Skeletal muscle cell (primary cell): ENCODE results near the gene KRT83.

Source experiments
- DNase-seq: peaks from one replicate; pipeline ENCODE4 v3.0.0-alpha.2; 2010; ENCODE audit warnings: low read depth
- H3K4me3 ChIP-seq: 2 replicates; pipeline ENCODE4 v1.5.1; 2011; ENCODE audit warnings: low read depth, mild to moderate bottlenecking, control low read depth, low read length, moderate library complexity

KRT83 gene

GRCh38 chr12:52320784-52321400, at the start of gene KRT83:
Gene KRT83, minus strand, starts transcription at chr12:52321398. Its CDS starts 63 bp downstream, at chr12:52321335.
- no peak within 1 kb of the TSS for H3K4me3 ChIP-seq
- DNase-seq = no peak

DNA sequence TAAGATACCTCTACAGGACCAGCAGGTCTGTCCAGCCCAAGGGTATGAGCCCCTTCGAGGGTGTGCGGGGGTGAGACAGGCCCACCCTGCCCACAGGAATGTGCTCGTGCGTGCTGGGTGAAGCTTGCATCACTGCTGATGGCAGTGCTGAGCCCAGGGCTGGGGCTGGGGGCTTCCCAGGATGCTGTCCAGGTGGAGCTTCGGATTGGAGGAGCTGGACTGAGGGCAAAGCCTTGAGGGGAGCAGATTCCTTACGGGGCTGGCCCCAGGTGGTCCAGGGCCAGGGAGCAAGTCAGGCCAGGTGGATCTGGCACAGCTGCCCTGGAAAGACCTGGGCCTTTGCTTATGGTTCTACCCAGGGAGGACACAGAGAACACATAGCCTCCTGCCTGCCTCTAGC, 48.6 kb upstream of the KRT83 start:
- H3K4me3 ChIP-seq = no peak overlapping the region
- no peak for DNase-seq

DNA sequence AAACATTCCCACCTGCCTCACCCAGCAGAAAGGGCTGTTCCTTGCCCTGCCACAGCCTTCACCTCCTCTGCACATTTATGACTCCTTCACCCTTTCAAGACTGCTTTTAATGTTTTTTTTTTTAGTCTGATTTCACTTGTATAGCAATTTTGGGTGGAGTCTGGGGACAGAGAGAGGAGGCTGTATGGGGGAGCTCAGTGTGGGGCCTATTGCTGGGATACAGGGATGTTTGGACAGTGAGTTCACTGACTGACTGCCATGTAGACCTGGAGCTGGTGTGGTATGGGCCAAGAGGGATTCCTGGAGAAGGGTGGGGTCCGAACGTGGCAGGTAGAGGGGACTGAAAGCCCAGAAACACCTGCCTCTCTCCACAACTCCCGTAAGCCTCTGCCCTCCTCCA, 48.0 kb upstream of the KRT83 start:
- no peak overlapping the region for H3K4me3 ChIP-seq
- DNase-seq = no peak

GRCh38 chr12:52368508-52368907, 47.3 kb upstream of the KRT83 start:
- DNase-seq = no peak
- H3K4me3 ChIP-seq = no peak overlapping the region

DNA sequence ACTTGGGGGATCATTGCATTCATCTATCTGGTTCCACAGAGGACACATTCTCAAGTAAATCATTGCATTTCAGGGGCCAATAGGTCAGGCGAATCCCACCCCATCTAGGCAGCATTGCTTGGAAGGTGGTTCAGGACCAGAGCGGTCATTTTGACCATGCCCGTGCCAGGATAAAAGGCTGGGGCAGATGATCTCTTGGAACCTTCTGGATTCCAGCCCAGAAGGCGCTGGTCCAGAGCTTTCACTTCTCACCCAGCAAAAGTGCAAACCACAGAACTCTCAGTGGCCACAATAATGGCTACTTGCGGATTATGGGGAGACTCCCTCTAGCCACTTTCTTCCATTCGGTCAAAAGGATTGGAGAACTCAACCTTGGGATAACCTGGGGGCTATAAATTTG, 46.7 kb upstream of the KRT83 start:
- no peak overlapping the region for H3K4me3 ChIP-seq
- DNase-seq = no peak

DNA sequence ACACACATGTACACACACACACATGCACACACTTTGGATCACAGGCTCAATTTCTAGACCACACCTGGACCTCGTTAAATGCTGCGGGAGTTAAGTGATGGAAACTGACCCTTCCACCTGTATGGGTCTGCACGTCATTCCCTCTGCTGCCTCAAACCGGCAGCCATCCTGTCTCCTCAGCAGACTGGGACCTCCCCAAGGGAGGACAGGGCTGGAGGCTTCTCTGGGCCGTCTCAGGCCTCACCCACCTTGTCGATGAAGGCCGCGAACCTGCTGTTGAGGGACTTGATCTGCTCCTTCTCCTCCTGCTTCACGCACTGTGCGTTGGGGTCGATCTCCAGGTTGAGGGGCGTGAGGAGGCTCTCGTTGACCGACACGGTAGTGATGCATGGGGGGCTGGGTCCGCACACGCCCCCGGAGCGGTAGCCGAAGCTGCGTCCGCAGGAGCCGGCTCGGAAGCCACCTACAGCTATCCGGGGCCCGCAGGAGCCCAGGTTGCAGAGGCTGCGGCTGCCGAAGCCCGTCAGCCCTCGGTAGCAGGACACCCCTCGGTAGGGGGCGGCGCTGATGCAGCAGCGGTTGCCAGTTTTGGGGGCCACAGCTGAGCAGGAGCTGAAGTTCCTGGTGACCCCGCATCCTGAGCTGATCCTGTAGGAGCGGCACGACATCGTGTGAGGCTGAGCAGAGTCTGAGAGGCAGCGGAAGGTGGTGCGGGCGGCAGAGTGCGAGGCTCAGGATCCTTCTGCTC, 45.7 kb upstream of the KRT83 start, which contains the start of gene KRT85:
TSS of gene KRT85 (minus strand) at position 744 of the 748 bp plus-strand sequence. CDS start at position 668, 76 bp downstream.
- no peak for DNase-seq

GRCh38 chr12:52364901-52365489, 43.8 kb upstream of the KRT83 start:
- DNase-seq = no peak
- no peak overlapping the region for H3K4me3 ChIP-seq

More for the DNA sequence above, 45.7 kb upstream of the KRT83 start, which contains the start of gene KRT85:
- no peak within 1 kb of the TSS for H3K4me3 ChIP-seq

- H3K4me3 ChIP-seq = no peak overlapping the region
- no peak for DNase-seq
Observed at GRCh38 chr12:52364061-52364460, 42.9 kb upstream of the KRT83 start.

GRCh38 chr12:52363111-52363679, 42.0 kb upstream of the KRT83 start:
- DNase-seq = no peak
- no peak overlapping the region for H3K4me3 ChIP-seq

- no peak for DNase-seq
- H3K4me3 ChIP-seq = no peak overlapping the region
Observed at GRCh38 chr12:52362118-52362726, 41.0 kb upstream of the KRT83 start.

DNA sequence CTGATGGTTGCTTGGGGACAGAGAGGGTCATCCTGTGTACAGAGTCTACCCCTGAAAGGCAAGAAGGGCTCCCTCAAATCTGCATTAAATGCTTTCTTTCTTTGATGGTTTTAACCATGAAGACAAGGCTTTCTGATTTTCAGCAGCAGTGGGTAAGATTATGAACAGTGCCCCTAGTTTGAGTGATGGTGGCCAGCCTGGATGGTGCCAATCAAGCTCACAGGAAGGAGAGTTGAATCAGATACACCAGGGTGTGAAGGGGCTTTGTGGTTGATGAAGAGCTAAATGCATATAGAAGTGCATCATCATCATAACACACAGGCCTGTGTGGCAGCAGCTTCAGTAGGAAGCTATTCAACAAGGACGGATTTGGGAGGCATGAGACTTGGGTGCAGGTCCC, 40.4 kb upstream of the KRT83 start:
- H3K4me3 ChIP-seq = no peak overlapping the region
- DNase-seq = no peak

DNA sequence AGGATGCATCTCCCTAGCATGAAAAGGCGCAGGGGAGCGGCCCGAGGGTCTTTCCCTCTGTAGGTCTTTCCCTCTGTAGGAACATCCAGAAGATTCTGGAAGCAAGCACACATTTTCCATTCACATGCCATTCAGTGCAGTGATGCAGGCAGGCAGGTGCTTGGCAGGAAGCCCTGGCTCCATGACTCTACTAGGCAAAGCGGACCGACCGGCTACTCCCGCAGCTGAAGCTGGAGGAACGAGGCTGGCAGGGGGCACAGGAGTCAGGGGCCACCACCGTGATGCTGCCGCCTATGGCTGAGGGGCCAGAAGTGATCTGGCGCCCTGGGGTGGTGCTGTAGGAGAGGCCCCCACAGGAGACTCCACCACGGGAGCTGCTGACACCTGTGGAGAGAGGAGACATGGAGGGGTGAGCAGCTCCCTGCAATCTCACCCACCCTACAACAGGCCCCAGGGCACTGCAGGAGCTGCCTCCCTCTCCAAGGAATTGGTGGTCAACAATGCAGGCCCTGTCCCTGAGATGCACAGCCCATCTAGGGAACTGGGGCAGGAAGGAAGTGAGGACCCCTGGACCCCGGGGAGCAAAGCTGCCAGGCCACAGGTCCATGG, 39.6 kb upstream of the KRT83 start:
- no peak overlapping the region for H3K4me3 ChIP-seq
- no peak for DNase-seq

DNA sequence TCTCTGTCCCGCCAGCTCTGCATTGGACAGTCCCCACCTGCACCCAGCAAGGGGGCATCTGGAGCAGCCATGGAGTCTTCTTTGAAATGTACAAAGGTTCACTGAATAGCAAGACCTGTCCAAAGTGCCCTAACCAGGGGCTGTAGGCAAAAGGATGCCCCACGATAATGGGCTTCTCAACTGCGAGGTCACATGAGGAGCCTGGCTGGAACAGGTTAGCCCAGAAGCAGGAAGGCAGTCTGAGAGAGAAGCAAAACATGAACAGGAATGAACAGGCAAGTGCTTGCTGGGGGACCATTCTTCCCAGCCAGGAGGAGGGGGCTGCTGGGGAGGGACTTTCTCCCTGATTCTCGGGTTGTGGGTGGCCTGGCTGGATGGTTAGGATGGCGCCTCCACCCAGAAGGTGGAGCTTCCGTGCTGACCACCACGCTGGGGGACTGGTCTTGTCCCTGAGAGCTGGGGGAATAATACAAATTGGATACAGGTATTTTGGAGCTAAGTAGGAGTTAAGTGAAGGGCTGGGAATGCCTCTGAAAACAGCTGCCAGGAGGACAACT, 39.0 kb upstream of the KRT83 start:
- no peak overlapping the region for H3K4me3 ChIP-seq
- no peak for DNase-seq

GRCh38 chr12:52359621-52360061, 38.4 kb upstream of the KRT83 start:
- H3K4me3 ChIP-seq = no peak overlapping the region
- DNase-seq = no peak

DNA sequence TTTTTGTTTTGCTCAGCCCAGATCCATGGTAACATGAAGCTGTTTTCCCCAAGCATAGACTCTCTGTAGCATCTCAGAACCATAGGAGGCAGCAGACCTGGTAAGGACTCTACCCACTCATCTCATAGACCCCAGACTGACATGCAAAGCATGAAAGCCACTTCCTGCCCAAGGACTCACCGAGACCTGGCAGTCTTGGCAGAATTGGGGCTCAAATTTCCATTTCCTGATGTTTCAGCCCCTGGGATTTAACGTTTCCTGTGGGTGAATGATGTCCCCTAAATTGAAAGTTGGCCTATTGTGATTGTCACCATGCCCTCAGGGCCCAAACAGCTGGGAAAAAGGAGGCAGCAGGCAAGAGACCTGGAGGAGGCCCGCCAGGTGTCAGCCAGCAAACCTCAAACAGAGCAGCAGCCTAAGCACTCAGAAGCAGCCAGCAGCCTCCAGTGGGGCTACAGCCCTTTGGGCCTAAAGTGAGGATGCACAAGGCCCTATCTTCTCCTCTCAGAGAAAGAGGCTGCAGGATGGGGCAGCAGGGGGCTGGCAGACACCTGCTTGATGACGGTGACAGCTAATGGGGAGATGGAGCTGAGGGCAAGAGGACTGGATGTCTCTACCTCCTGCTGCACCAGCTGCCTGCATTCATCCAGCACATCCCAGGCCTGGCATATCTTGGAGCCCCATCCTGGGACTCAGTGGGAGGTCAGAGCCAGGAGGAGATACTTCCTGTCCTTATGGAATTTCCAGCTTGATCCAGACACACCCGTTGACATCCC, 37.6 kb upstream of the KRT83 start:
- no peak overlapping the region for H3K4me3 ChIP-seq
- DNase-seq = no peak

DNA sequence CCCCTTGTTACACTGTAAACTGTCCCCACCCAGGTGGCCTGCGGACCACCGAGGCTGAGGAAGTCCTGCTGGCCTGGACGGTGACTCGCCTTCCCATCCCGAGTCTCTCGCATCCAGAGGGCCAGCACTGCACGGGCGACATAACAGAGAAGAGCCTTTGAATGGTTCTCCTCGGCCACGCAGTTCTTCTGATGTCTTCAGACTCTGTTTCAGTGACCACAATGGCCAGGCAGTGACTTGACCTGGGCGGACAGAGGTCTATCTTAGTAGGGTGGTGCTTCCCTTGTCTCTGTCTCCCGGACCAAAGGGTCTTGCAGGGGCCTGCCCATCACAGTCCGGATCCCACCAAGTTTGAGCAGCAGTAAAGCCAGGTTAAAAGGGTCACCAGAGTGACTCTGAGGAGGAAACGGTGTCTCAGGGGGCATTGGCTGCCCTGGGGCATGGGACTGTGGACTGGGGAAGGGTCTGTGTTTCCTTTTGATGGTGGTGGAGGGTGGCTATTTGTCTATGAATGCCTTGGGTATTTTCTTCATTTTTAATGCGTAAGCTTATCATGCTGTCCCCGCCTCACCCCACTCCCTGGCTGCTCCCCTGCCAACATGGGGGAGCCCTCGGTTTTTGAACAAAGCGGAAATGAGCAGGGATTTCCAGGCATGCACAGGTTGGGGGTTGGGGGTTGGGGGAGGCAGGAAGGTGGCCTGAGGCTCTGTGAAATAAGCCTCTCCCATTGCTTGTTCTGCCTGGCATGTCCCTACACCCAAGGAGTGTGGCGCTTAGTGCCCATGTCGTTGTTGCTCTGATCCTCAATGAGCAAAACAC, 35.8 kb upstream of the KRT83 start:
- no peak overlapping the region for H3K4me3 ChIP-seq
- DNase-seq = no peak

DNA sequence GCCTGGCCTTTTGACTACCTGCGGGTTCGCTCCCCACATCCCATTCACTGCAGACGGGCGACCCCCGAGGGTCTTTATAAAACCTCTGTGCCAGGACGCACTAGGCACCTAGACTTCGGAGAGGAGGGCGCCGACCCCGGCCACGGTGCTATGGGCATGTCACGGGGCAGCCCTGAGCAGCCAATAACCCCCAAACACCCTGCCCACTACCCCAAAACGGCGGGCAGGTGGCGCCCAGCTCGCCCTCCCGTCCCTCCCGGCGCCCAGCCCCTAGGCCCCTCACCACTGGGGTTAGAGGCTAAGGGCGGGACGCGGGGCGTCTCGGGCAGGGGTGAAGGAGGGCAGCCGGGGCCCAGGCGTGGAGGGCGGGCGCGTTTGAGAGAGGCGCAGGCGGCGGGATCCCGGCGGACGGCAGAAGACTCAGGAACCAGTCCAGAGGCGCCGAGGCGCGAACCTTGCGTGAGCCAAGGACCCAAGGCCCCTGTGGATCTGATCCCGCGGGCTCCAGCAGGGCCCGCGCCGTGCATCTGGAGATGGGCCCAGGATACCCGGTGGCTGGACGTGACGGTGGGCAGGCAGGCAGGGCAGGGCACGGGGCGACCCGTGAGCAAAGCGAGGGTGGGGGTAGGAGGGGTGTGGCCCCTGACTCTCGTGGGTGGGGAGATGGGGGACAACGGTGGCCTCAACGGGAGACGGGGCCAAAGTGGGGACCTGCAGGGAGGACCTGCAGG, 35.0 kb upstream of the KRT83 start:
- no peak overlapping the region for H3K4me3 ChIP-seq
- no peak for DNase-seq
